ENCODE results near the gene TENM4.

GRCh38 chr11:79266396-79266795 is 174.4 kb downstream of the TENM4 start:
- TF ChIP-seq MAX (IDR thresholded peaks at IDR 0.05) (no peak), FOXM1 (IDR thresholded peaks at IDR 0.05; ENCODE audit: borderline replicate concordance, low read depth) (no peak), YY1 (IDR thresholded peaks at IDR 0.05; ENCODE audit: low read depth) (no peak), TAF1 (IDR thresholded peaks at IDR 0.05; ENCODE audit: low read depth) (no peak), USF1 (IDR thresholded peaks at IDR 0.05) (no peak), REST (IDR thresholded peaks at IDR 0.05; ENCODE audit: low read depth) (no peak), NFIC (IDR thresholded peaks at IDR 0.05) (no peak), EP300 (IDR thresholded peaks at IDR 0.05; ENCODE audit: borderline replicate concordance) (no peak), RAD21 (IDR thresholded peaks at IDR 0.05; ENCODE audit: low read depth) (no peak), TEAD4 (IDR thresholded peaks at IDR 0.05) (no peak), ZBTB7A (IDR thresholded peaks at IDR 0.05; ENCODE audit: low read depth) (no peak), CREB1 (IDR thresholded peaks at IDR 0.05; ENCODE audit: low read depth) (no peak), CEBPB (IDR thresholded peaks at IDR 0.05) (no peak)

Measured in Ishikawa (cell line).